GM20000 (cell line): ENCODE measurements around the gene AUH.
"Not testable (repeated sequence)": the region's sequence is repeated elsewhere in the genome, so short reads cannot be mapped to it uniquely, and the experiment has no call there.

Experiments used
- DNase-seq: peaks from one replicate; pipeline ENCODE4 v3.0.0; 2012; ENCODE audit warnings: low spot score
- CTCF ChIP-seq: IDR thresholded peaks from 2 replicates; pipeline ENCODE4 v1.5.1; 2012; ENCODE audit warnings: mild to moderate bottlenecking, control low read depth; ENCODE audit errors: extremely low read depth, missing control alignments

AUH gene

GRCh38 chr9:91208419-91208745 lies 153.3 kb downstream of the AUH start:
- no peak for TF ChIP-seq CTCF
- DNase-seq: no peak

GRCh38 chr9:91207729-91208418 lies 153.8 kb downstream of the AUH start:
- peak; percentile 66 for DNase-seq
- no peak for TF ChIP-seq CTCF

- DNase-seq: no peak
- TF ChIP-seq CTCF: no peak
These were observed 154.4 kb downstream of the AUH start for GRCh38 chr9:91207397-91207728.

GRCh38 chr9:91206806-91207205 lies 154.9 kb downstream of the AUH start:
- TF ChIP-seq CTCF: no peak

GRCh38 chr9:91202736-91203283 lies 158.9 kb downstream of the AUH start:
- no peak for TF ChIP-seq CTCF
- DNase-seq: no peak

More at GRCh38 chr9:91206806-91207205, 154.9 kb downstream of the AUH start:
- DNase-seq: no peak

- no peak for DNase-seq
- TF ChIP-seq CTCF: no peak
These were observed 160.9 kb downstream of the AUH start for GRCh38 chr9:91200692-91201336.

- TF ChIP-seq CTCF: no peak
- no peak for DNase-seq
These were observed 161.8 kb downstream of the AUH start for GRCh38 chr9:91199739-91200497.

GRCh38 chr9:91198881-91199280 lies 162.8 kb downstream of the AUH start:
- not testable (repeated sequence) for DNase-seq
